K562 (cell line): ENCODE results near the gene CCDC18. TPM values are rescaled to one million over a fixed set of nuclear protein-coding genes. Genes with fewer than 3 reads are reported as not detected.

Experiments used
- C11orf30 ChIP-seq: fragments of 450-650 bp; IDR thresholded peaks from 2 replicates; pipeline ENCODE4 v1.6.1; 2016; ENCODE audit warnings: low read depth, mild to moderate bottlenecking
- HDAC2 ChIP-seq: fragments of 450-650 bp; IDR thresholded peaks from 2 replicates; pipeline ENCODE4 v1.6.1; 2016; ENCODE audit warnings: mild to moderate bottlenecking
- MYBL2 ChIP-seq, 2 experiments: fragments of 450-650 bp in 1 of 2; sonication (generic) in 1 of 2; formaldehyde crosslinking in 1 of 2; IDR thresholded peaks; 2 replicates each; pipeline versions ENCODE4 v1.6.1 to v1.8.1; 2017 to 2022; ENCODE audit warnings: borderline replicate concordance in 1 of 2, inconsistent platforms in 1 of 2, low read depth in 1 of 2, mild to moderate bottlenecking in 1 of 2, missing genetic modification reagents in 1 of 2, moderate library complexity in 1 of 2
- MYC ChIP-seq, 2 experiments: fragments of 250-450 bp in 1 of 2; sonication (Bioruptor Pico) in 1 of 2; IDR thresholded peaks; 2 replicates each; pipeline versions ENCODE4 v1.5.1 to v1.6.1; 2012 to 2021; ENCODE audit warnings: low read depth in 2 of 2, borderline replicate concordance in 1 of 2, improper control_type of control experiment in 1 of 2, low read length in 1 of 2, mild to moderate bottlenecking in 1 of 2, moderate library complexity in 1 of 2
- NCOA6 ChIP-seq: fragments of 450-650 bp; IDR thresholded peaks from 2 replicates; pipeline ENCODE4 v1.6.1; 2017; ENCODE audit warnings: mild to moderate bottlenecking
- POU5F1 ChIP-seq: fragments of 150-350 bp; IDR thresholded peaks from 2 replicates; pipeline ENCODE4 v1.6.1; 2014; ENCODE audit warnings: borderline replicate concordance, low read length, low read depth, mild to moderate bottlenecking; ENCODE audit not compliant: partially characterized antibody
- SRF ChIP-seq, 2 experiments: fragments of 250-450, 450-650 bp in 1 of 2; sonication (Bioruptor Pico) in 1 of 2; sonication (generic) in 1 of 2; formaldehyde crosslinking; IDR thresholded peaks; 2 replicates each; pipeline versions ENCODE4 v1.5.0 to v1.5.1; 2020 to 2022; ENCODE audit warnings: mild to moderate bottlenecking in 1 of 2, missing genetic modification reagents in 1 of 2
- U2AF1 ChIP-seq: fragments of 200-400 bp; formaldehyde crosslinking; optimal IDR thresholded peaks from 2 replicates; pipeline ENCODE3; 2017; ENCODE audit warnings: mild to moderate bottlenecking, low read depth, low read length, moderate library complexity
- ZNF551 ChIP-seq: fragments of 250-450 bp; sonication (Bioruptor Pico); IDR thresholded peaks from 2 replicates; pipeline ENCODE4 v1.5.0; 2021; ENCODE audit warnings: mild to moderate bottlenecking, moderate library complexity
- ZNF644 ChIP-seq: fragments of 200-800 bp; sonication (Bioruptor generic); IDR thresholded peaks from 2 replicates; pipeline ENCODE4 v1.6.1; 2016; ENCODE audit warnings: low read depth, missing genetic modification characterization, missing compliant biosample characterization
- ZNF780A ChIP-seq: fragments of 250-450 bp; sonication (Bioruptor Pico); IDR thresholded peaks from 2 replicates; pipeline ENCODE4 v1.5.0; 2021; ENCODE audit warnings: mild to moderate bottlenecking
- polyA plus RNA-seq, 8 experiments: library from polyadenylated mRNA; depleted of rRNA in 4 of 8; stranded (reverse) in 5 of 8; unstranded in 3 of 8; fragments of >200 nt; fragmentation: Nextera tagmentation in 2 of 8; fragmentation: Illumina TruSeq in 1 of 8; extraction: Ambion mirVana in 2 of 8; extraction: Trizol in 1 of 8; gene quantifications; 2 replicates each; pipeline versions ENCODE4 v1.2.1 to v1.2.3, GENCODE V29; 2011 to 2014; ENCODE audit warnings: inconsistent platforms in 1 of 8, missing spikeins in 1 of 8
- total RNA-seq, 7 experiments: library from RNA; depleted of rRNA in 6 of 7; stranded (reverse); fragments of >200 nt in 6 of 7; fragmentation: Illumina TruSeq in 2 of 7; extraction: Trizol in 2 of 7; gene quantifications; 2 replicates each; pipeline versions ENCODE4 v1.2.1 to v1.2.3, GENCODE V29; 2011 to 2021; ENCODE audit warnings: low replicate concordance in 1 of 7
- TF ChIP-seq, protein P1 (sequence below), 2 experiments: fragments of 450-650 bp; IDR thresholded peaks; 2 replicates each; pipeline ENCODE4 v1.6.1; 2016; ENCODE audit warnings: mild to moderate bottlenecking in 2 of 2, borderline replicate concordance in 1 of 2, low read depth in 1 of 2, moderate library complexity in 1 of 2
- TF ChIP-seq, protein P2 (sequence below): sonication (generic); formaldehyde crosslinking; IDR thresholded peaks from 2 replicates; pipeline ENCODE4 v1.8.0; 2022; ENCODE audit warnings: missing genetic modification reagents, mild to moderate bottlenecking, moderate library complexity, borderline replicate concordance
- TF ChIP-seq, protein P3 (sequence below): fragments of 200-800 bp; sonication (Bioruptor generic); IDR thresholded peaks from 2 replicates; pipeline ENCODE4 v1.6.1; 2017; ENCODE audit warnings: missing genetic modification characterization, missing compliant biosample characterization

Gene CCDC18
- total and polyA plus RNA-seq, 9 of the 15 experiments (the other 6 are each of a cell fraction or from before 2014, with no cell fraction given), result 19.5 to 34.2 (median 24.3) TPM

DNA sequence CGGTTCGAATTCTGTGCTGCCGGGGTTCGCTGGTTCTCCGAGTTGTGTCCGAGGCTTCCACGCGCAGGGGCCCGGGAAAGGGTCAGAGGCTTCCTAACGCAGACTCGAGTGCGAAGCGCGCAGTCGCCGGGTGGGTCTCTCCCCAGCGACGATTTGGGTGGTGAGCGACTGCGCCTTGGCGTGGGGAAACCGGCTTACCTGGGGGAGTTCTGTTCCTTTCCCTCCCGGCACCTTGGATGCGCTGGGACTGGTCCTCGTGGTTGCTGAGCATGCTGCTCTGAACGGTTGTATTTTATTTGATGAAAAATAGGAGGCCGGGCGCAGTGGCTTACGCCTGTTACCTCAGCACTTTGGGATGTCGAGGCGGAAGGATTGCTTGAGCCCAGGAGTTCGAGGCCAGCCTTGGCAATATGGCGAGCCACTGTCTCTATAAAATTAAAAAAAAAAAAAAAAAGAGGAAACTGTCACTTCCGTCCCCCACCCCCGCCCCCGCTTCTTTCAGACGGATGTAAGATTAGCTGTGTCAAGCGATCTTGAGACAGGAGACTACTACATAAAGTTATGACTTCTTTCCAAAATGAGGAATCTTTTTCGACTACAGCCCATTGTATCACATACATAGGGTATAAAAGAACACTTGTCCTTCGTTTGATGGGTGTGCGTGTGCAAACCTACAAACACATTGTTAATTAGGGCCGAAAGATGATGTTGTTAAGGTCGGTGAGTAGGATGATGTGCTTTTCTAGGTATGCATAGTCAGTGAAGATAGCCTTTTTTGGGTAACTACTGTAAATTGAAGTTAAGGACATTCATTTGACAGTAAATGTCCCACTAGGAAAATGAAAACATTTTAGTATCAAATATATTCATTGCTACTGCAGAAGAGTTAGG is at the start of gene CCDC18 (continued):
- TF ChIP-seq NCOA6 (no peak), ZNF780A (CRISPR knock-in tag) (no peak), MYC (IDR thresholded peaks at IDR 0.05; ENCODE audit: low read depth, low read length) (no peak), MYC (CRISPR knock-in tag; IDR thresholded peaks at IDR 0.05; ENCODE audit: borderline replicate concordance, low read depth) (peak; percentile 32; the same call in 1 of the 2 replicates), C11orf30 (peak; percentile 5; the same call in 1 of the 2 replicates), ZNF644 (peak; percentile 80), SRF (CRISPR knock-in tag; IDR thresholded peaks at IDR 0.05) (peak in 1 of 2 experiments; percentile 85; a peak in 2 of 4 replicates), POU5F1 (no peak), ZNF551 (CRISPR knock-in tag) (no peak), U2AF1 (peak; percentile 1), MYBL2 (IDR thresholded peaks at IDR 0.05; ENCODE audit: low read depth) (peak; percentile 96), MYBL2 (CRISPR knock-in tag; IDR thresholded peaks at IDR 0.05; ENCODE audit: borderline replicate concordance) (no peak), HDAC2 (peak; percentile 17; the same call in 1 of the 2 replicates)
- TF ChIP-seq, protein P1, sequence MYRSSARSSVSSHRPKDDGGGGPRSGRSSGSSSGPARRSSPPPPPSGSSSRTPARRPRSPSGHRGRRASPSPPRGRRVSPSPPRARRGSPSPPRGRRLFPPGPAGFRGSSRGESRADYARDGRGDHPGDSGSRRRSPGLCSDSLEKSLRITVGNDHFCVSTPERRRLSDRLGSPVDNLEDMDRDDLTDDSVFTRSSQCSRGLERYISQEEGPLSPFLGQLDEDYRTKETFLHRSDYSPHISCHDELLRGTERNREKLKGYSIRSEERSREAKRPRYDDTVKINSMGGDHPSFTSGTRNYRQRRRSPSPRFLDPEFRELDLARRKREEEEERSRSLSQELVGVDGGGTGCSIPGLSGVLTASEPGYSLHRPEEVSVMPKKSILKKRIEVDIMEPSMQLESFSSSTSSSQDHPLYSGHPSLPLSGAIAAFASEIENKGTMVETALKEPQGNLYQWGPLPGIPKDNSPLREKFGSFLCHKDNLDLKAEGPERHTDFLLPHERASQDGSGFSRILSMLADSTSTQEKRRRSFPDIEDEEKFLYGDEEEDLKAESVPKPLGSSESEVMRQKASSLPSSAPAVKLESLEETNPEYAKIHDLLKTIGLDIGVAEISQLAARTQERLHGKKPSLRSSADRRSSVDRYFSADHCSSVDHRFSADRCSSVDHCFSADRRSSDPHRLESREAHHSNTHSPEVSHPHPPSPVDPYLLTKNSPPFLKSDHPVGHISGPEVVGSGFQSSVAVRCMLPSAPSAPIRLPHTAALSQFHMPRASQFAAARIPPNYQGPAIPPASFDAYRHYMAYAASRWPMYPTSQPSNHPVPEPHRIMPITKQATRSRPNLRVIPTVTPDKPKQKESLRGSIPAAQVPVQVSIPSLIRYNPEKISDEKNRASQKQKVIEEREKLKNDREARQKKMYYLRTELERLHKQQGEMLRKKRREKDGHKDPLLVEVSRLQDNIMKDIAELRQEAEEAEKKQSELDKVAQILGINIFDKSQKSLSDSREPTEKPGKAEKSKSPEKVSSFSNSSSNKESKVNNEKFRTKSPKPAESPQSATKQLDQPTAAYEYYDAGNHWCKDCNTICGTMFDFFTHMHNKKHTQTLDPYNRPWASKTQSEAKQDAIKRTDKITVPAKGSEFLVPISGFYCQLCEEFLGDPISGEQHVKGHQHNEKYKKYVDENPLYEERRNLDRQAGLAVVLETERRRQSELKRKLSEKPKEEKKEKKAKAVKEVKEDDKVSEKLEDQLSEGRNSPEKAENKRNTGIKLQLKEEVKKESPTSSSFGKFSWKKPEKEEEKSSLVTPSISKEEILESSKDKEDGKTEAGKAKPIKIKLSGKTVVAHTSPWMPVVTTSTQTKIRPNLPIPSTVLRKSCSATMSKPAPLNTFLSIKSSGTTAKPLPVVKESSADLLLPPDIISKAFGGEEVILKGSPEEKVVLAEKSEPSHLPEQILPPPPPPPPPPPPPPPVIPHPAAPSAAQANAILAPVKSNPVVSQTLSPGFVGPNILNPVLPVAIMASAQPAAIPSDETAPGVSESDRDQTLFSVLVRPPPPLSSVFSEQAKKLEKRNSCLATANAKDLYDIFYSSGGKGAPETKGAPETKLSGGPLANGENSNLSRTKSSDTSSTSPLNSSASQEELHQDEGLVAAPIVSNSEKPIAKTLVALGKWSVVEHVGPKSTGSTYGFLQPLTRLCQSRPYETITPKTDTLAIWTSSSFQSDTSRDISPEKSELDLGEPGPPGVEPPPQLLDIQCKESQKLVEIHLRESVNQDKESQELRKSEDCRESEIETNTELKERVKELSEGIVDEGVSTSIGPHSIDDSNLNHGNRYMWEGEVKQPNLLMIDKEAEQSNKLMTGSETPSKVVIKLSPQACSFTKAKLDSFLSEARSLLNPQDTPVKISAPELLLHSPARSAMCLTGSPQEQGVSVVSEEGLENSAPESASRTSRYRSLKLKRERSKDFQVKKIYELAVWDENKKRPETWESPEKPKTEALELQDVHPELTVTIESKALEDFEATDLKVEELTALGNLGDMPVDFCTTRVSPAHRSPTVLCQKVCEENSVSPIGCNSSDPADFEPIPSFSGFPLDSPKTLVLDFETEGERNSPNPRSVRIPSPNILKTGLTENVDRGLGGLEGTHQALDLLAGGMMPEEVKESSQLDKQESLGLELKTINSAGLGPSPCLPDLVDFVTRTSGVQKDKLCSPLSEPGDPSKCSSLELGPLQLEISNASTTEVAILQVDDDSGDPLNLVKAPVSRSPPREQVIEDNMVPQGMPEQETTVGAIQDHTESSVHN (IDR thresholded peaks at IDR 0.05; ENCODE audit: borderline replicate concordance in 1 of 2, low read depth in 1 of 2), result no peak; a peak in 1 of 4 replicates
- TF ChIP-seq, protein P2, sequence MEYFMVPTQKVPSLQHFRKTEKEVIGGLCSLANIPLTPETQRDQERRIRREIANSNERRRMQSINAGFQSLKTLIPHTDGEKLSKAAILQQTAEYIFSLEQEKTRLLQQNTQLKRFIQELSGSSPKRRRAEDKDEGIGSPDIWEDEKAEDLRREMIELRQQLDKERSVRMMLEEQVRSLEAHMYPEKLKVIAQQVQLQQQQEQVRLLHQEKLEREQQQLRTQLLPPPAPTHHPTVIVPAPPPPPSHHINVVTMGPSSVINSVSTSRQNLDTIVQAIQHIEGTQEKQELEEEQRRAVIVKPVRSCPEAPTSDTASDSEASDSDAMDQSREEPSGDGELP (CRISPR knock-in tag), result no peak
- TF ChIP-seq, protein P3, sequence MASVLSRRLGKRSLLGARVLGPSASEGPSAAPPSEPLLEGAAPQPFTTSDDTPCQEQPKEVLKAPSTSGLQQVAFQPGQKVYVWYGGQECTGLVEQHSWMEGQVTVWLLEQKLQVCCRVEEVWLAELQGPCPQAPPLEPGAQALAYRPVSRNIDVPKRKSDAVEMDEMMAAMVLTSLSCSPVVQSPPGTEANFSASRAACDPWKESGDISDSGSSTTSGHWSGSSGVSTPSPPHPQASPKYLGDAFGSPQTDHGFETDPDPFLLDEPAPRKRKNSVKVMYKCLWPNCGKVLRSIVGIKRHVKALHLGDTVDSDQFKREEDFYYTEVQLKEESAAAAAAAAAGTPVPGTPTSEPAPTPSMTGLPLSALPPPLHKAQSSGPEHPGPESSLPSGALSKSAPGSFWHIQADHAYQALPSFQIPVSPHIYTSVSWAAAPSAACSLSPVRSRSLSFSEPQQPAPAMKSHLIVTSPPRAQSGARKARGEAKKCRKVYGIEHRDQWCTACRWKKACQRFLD (CRISPR knock-in tag), result peak; percentile 91
